AG09319 (cell line): Measurements from ENCODE around the gene VANGL1.

Experiments used
- DNase-seq: peaks from one replicate; pipeline ENCODE4 v3.0.0-alpha.2; 2010; ENCODE audit warnings: low read depth; ENCODE audit errors: extremely low read depth
- CTCF ChIP-seq: IDR thresholded peaks from 2 replicates; pipeline ENCODE4 v1.5.1; 2011; ENCODE audit warnings: low read depth, mild to moderate bottlenecking, inconsistent platforms, low read length, moderate library complexity

The VANGL1 gene

GRCh38 chr1:115658646-115659045, 16.9 kb downstream of the VANGL1 start:
- DNase-seq: no peak
- no peak for TF ChIP-seq CTCF

- no peak for TF ChIP-seq CTCF
- DNase-seq: no peak
These were observed 18.4 kb downstream of the VANGL1 start for GRCh38 chr1:115660151-115660550.

GRCh38 chr1:115661157-115661556, 19.4 kb downstream of the VANGL1 start:
- no peak for DNase-seq
- no peak for TF ChIP-seq CTCF

DNA sequence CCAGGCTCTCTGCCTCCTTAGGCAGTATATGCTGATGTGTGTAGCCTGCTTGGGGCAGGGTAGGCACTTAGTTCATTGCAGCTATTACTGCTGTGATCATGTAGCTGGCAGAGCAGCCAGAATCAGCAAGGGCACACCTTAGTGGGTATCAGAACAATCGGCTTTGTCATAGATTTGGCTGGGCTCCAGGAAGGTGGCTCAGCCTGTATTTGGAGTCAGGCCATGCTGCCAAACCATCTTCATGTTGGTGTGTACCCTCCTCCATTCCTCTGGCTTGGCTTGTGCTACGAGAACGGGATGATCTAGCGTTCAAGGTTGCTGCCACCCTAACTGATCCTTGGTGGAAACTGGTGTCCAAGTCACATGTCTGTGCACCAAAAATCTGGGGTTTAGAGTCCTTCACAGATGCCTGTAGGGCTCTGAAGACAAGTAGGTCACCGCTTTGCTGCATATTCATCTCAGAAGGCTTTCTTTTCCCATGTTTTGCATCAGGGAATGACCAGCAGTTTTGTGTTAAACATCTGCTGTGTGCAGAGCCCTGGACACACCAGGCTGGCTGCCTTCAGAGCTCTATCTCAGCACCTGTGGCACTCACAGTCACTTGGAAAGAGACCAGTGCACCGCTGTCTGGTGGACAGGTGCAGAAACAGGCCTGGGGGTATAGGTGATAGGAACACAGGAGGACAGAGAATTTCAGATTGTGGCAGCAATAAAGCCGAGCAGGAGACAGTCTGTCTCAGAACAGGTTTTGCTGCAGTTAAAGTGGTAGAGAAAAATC, 23.7 kb downstream of the VANGL1 start:
- no peak for DNase-seq
- no peak for TF ChIP-seq CTCF

DNA sequence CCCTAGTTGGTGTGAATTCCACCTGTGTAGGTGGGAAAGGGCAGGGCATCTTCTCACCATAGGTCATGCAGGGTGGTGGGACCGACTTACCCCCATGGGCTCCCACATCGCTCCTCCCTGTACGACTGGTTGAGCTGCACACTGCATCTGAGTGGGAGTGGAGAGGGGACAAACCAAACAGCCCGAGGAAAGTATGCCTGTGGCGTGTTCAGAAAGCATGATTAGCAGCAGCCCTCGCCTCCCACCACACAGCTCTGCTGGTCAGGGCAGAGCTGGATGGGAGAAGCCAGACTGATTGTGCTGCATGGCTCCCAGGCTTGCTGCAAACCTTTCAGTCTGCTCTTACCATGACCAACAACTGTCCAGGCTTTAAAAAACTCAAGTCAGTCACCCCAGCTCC, 24.4 kb downstream of the VANGL1 start:
- no peak for TF ChIP-seq CTCF

GRCh38 chr1:115666702-115667101, 24.9 kb downstream of the VANGL1 start:
- TF ChIP-seq CTCF: no peak
- DNase-seq: no peak

More for the DNA sequence above, 24.4 kb downstream of the VANGL1 start:
- no peak for DNase-seq

- TF ChIP-seq CTCF: no peak
- DNase-seq: no peak
These were observed 26.8 kb downstream of the VANGL1 start for GRCh38 chr1:115668579-115668978.
